ENCODE measurements around the gene TPM3. TPM values are rescaled to one million over a fixed set of nuclear protein-coding genes. Genes with fewer than 3 reads are reported as not detected.

The TPM3 gene
- total and polyA plus RNA-seq, 10 of the 15 experiments (the other 5 are each of a cell fraction or from before 2014, with no cell fraction given), result 270 to 759 (median 505) TPM

DNA sequence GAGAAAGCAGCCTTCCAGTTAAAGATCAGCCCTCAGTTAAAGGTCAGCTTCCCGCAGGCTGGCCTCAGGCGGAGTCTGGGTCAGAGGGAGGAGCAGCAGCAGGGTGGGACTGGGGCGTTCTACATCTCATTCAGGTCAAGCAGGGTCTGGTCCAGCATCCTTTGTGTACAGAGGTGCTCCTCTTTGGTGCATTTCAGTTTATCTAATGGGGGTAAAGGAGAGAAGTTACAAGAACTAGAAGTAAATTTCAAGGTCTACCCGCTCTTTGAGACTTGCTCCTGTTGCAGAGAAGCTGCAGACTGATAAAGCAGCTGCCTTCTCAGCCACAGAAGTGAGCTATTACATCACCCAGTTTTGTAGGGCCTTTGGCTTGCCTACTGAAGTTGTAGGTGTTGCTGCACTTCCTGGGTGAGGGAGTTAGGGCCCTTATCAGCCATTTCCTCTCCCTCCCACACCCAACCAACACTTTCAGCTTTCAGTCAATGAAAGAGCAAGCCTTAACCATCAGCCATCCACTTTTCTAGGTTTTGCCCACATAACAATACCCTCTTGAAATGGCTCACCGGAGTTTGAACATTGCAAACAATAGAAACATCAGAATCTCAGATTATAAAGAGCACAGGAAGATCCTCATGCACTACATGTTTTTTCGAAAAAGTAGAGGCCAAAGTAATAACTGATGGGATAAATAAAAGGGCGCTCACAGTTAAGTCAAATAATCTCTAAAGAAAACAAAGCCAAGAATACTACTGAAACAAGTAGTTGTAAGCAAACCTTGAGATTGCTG is 34.2 kb downstream of the TPM3 start (continued):
- TF ChIP-seq, protein P1, sequence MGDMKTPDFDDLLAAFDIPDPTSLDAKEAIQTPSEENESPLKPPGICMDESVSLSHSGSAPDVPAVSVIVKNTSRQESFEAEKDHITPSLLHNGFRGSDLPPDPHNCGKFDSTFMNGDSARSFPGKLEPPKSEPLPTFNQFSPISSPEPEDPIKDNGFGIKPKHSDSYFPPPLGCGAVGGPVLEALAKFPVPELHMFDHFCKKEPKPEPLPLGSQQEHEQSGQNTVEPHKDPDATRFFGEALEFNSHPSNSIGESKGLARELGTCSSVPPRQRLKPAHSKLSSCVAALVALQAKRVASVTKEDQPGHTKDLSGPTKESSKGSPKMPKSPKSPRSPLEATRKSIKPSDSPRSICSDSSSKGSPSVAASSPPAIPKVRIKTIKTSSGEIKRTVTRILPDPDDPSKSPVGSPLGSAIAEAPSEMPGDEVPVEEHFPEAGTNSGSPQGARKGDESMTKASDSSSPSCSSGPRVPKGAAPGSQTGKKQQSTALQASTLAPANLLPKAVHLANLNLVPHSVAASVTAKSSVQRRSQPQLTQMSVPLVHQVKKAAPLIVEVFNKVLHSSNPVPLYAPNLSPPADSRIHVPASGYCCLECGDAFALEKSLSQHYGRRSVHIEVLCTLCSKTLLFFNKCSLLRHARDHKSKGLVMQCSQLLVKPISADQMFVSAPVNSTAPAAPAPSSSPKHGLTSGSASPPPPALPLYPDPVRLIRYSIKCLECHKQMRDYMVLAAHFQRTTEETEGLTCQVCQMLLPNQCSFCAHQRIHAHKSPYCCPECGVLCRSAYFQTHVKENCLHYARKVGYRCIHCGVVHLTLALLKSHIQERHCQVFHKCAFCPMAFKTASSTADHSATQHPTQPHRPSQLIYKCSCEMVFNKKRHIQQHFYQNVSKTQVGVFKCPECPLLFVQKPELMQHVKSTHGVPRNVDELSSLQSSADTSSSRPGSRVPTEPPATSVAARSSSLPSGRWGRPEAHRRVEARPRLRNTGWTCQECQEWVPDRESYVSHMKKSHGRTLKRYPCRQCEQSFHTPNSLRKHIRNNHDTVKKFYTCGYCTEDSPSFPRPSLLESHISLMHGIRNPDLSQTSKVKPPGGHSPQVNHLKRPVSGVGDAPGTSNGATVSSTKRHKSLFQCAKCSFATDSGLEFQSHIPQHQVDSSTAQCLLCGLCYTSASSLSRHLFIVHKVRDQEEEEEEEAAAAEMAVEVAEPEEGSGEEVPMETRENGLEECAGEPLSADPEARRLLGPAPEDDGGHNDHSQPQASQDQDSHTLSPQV (IDR thresholded peaks at IDR 0.05), result no peak
- no peak for TF ChIP-seq POLR2AphosphoS5 (IDR thresholded peaks at IDR 0.05; ENCODE audit: low read length)
- TF ChIP-seq RBBP5 (conservative IDR thresholded peaks at IDR 0.05), result no peak
- TF ChIP-seq ZNF274 (IDR thresholded peaks at IDR 0.05; ENCODE audit: insufficient read depth, insufficient read length), result no peak
- TF ChIP-seq, protein P2, sequence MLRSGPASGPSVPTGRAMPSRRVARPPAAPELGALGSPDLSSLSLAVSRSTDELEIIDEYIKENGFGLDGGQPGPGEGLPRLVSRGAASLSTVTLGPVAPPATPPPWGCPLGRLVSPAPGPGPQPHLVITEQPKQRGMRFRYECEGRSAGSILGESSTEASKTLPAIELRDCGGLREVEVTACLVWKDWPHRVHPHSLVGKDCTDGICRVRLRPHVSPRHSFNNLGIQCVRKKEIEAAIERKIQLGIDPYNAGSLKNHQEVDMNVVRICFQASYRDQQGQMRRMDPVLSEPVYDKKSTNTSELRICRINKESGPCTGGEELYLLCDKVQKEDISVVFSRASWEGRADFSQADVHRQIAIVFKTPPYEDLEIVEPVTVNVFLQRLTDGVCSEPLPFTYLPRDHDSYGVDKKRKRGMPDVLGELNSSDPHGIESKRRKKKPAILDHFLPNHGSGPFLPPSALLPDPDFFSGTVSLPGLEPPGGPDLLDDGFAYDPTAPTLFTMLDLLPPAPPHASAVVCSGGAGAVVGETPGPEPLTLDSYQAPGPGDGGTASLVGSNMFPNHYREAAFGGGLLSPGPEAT (IDR thresholded peaks at IDR 0.05; ENCODE audit: low read depth), result no peak
- peak; percentile 81 for TF ChIP-seq YY1 (IDR thresholded peaks at IDR 0.05; ENCODE audit: low read depth, low read length)
- TF ChIP-seq CBX5 (IDR thresholded peaks at IDR 0.05; ENCODE audit: low read depth), result no peak
- TF ChIP-seq, protein P3, sequence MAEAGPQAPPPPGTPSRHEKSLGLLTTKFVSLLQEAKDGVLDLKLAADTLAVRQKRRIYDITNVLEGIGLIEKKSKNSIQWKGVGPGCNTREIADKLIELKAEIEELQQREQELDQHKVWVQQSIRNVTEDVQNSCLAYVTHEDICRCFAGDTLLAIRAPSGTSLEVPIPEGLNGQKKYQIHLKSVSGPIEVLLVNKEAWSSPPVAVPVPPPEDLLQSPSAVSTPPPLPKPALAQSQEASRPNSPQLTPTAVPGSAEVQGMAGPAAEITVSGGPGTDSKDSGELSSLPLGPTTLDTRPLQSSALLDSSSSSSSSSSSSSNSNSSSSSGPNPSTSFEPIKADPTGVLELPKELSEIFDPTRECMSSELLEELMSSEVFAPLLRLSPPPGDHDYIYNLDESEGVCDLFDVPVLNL (IDR thresholded peaks at IDR 0.05; ENCODE audit: low read depth, low read length), result no peak
- TF ChIP-seq, protein P4, sequence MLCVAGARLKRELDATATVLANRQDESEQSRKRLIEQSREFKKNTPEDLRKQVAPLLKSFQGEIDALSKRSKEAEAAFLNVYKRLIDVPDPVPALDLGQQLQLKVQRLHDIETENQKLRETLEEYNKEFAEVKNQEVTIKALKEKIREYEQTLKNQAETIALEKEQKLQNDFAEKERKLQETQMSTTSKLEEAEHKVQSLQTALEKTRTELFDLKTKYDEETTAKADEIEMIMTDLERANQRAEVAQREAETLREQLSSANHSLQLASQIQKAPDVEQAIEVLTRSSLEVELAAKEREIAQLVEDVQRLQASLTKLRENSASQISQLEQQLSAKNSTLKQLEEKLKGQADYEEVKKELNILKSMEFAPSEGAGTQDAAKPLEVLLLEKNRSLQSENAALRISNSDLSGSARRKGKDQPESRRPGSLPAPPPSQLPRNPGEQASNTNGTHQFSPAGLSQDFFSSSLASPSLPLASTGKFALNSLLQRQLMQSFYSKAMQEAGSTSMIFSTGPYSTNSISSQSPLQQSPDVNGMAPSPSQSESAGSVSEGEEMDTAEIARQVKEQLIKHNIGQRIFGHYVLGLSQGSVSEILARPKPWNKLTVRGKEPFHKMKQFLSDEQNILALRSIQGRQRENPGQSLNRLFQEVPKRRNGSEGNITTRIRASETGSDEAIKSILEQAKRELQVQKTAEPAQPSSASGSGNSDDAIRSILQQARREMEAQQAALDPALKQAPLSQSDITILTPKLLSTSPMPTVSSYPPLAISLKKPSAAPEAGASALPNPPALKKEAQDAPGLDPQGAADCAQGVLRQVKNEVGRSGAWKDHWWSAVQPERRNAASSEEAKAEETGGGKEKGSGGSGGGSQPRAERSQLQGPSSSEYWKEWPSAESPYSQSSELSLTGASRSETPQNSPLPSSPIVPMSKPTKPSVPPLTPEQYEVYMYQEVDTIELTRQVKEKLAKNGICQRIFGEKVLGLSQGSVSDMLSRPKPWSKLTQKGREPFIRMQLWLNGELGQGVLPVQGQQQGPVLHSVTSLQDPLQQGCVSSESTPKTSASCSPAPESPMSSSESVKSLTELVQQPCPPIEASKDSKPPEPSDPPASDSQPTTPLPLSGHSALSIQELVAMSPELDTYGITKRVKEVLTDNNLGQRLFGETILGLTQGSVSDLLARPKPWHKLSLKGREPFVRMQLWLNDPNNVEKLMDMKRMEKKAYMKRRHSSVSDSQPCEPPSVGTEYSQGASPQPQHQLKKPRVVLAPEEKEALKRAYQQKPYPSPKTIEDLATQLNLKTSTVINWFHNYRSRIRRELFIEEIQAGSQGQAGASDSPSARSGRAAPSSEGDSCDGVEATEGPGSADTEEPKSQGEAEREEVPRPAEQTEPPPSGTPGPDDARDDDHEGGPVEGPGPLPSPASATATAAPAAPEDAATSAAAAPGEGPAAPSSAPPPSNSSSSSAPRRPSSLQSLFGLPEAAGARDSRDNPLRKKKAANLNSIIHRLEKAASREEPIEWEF (IDR thresholded peaks at IDR 0.05; ENCODE audit: insufficient replicate concordance, low read depth, low read length), result no peak
- TF ChIP-seq TARDBP (IDR thresholded peaks at IDR 0.05; ENCODE audit: borderline replicate concordance), result no peak
- TF ChIP-seq YBX1 (IDR thresholded peaks at IDR 0.05), result no peak
- no peak for TF ChIP-seq ZNF207 (IDR thresholded peaks at IDR 0.05; ENCODE audit: borderline replicate concordance)
- 0 out of 4 replicates have a peak, but pooled peaks of 1 of the 2 experiments have one; percentile 17 for TF ChIP-seq EP300 (IDR thresholded peaks at IDR 0.05; ENCODE audit: borderline replicate concordance in 1 of 2, control insufficient read depth in 1 of 2, low read depth in 2 of 2, low read length in 2 of 2)
- no peak for TF ChIP-seq IRF4 (IDR thresholded peaks at IDR 0.05; ENCODE audit: low read depth, low read length)
- peak in 1 of 2 experiments; percentile 90; a peak in 2 of 4 replicates for TF ChIP-seq ETV6 (conservative IDR thresholded peaks at IDR 0.05 in 1 of 2, IDR thresholded peaks at IDR 0.05 in 1 of 2; ENCODE audit: borderline replicate concordance in 1 of 2, low read depth in 1 of 2)
- TF ChIP-seq SREBF2 (IDR thresholded peaks at IDR 0.05; ENCODE audit: low read length), result no peak
- no peak for TF ChIP-seq PAX8 (IDR thresholded peaks at IDR 0.05)
- no peak for TF ChIP-seq ESRRA (IDR thresholded peaks at IDR 0.05; ENCODE audit: low read length)

Data from GM12878 (cell line).